Stimulated activated CD8-positive, alpha-beta memory T cell treated with anti-CD3 and anti-CD28 coated beads, Interleukin-12 subunit alpha, Interleukin-12 subunit beta, amount 100 ng/mL, for 24 hours (primary cell): ENCODE data around the gene R3HCC1L.

Source experiments
- DNase-seq: peaks from one replicate; pipeline ENCODE4 v3.0.0-alpha.2; 2020; ENCODE audit errors: extremely low read depth

The R3HCC1L gene

GRCh38 chr10:98134431-98135221, at the start of gene R3HCC1L:
Gene R3HCC1L (plus strand): TSS chr10:98134657. CDS start chr10:98208115, 73,458 bp downstream.
- peak; percentile 80 for DNase-seq

DNA sequence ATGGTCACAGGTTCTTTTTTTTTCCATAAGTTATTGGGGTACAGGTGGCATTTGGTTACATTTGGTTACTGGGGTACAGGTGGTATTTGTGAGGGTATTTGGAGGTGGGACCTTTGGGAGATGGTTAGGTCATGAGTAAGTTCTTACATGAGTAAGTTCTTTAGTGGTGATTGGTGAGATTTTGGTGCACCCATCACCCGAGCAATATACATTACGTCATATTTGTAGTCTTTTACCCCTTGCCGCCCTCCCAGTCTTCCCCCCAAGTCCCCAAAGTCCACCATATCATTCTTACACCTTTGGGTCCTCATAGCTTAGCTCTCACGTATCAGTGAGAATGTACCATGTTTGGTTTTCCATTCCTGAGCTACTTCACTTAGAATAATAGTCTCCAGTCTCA, 49.2 kb upstream of the R3HCC1L start:
- no peak for DNase-seq

GRCh38 chr10:98086837-98087708, 47.4 kb upstream of the R3HCC1L start:
- no peak for DNase-seq

GRCh38 chr10:98088186-98088971, 46.1 kb upstream of the R3HCC1L start:
- no peak for DNase-seq

GRCh38 chr10:98090822-98091221, 43.6 kb upstream of the R3HCC1L start:
- no peak for DNase-seq

- DNase-seq, result no peak
Observed at GRCh38 chr10:98096316-98096715, 38.1 kb upstream of the R3HCC1L start.

- DNase-seq, result no peak
Observed at GRCh38 chr10:98096731-98097130, 37.7 kb upstream of the R3HCC1L start.

- no peak for DNase-seq
Observed at GRCh38 chr10:98097175-98097574, 37.3 kb upstream of the R3HCC1L start.

DNA sequence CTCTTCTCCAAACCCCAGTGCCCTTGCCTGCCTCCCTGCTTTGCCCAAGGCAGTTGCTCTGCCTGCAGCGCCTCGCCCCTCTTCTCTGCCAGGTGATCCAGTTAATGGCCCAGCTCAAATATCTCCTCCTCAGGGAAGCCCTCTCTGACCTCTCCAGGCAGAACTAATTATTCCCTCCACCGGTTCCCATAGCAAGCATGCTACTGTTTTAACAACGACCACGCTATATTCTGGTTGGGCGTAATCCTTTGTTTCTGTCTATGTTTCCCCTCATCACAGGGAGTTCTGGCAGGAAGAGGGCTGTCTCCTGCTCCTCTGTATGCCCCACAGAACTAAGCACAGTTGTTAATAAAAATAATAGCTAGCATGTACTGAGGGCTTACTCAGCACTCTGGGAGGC, 36.8 kb upstream of the R3HCC1L start:
- no peak for DNase-seq

- no peak for DNase-seq
Observed at GRCh38 chr10:98098247-98098646, 36.2 kb upstream of the R3HCC1L start.

GRCh38 chr10:98100476-98100875, 34.0 kb upstream of the R3HCC1L start:
- DNase-seq, result no peak

- DNase-seq, result no peak
Observed at GRCh38 chr10:98101366-98101765, 33.1 kb upstream of the R3HCC1L start.

DNA sequence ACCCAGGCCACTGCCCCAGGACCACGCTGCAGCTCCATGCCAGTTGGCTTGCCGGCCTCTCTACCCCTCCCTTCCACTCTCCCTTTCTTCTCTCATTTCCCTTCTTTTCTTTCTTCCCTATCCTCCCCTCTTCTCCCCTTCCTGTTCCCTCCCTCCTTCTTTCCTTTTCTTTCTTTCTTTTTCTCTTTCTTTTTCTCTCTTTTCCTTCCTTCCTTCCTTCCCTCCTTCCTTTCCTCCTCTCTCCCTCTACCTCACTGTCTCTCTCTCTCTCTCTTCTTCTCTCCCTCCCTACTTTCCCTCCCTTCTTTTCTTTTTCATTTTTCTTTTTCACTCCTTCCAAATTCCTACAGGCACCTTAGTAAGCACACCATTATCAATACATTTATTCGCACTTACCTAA, 30.3 kb upstream of the R3HCC1L start:
- no peak for DNase-seq

DNA sequence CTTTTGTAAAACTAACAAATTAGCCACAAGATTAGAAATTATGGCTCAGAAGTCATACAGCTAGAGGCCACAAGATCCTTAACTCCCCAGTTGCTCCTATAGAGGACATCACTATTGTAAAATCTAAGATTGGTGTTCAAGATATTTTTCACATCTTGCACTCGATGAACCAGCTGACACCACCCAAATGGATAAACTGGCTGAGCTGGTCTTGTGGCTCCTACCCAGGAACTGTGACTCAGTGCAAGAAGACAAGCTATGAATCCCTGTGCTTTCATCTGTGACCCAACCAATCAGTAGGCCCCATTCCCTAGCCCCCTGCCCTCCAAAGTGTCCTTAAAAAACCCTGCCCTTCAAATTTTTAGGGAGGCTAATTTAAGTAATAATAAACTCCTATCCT, 27.9 kb upstream of the R3HCC1L start:
- DNase-seq, result no peak

- DNase-seq, result no peak
Observed at GRCh38 chr10:98107644-98108430, 26.6 kb upstream of the R3HCC1L start.

DNA sequence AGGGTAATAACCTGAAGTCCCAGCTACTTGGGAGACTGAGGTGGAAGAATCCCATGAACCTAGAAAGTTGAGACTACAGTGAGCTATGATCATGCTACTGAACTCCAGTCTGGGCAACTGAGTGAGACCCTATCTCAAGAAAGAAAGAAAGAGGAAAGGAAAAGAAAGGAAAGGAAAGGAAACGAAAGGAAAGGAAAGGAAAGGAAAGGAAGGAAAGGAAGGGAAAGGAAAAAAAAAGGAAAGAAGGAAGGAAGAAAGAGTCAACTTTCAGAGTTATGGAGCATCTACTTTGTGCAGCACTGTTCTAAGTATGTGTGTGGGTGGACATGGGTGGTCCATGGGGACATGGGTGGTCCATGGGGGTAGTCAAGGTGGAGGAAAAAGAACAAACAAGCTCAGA, 24.1 kb upstream of the R3HCC1L start:
- DNase-seq, result no peak

GRCh38 chr10:98115031-98115787, 19.2 kb upstream of the R3HCC1L start:
- no peak for DNase-seq

GRCh38 chr10:98119891-98120290, 14.6 kb upstream of the R3HCC1L start:
- DNase-seq, result no peak

DNA sequence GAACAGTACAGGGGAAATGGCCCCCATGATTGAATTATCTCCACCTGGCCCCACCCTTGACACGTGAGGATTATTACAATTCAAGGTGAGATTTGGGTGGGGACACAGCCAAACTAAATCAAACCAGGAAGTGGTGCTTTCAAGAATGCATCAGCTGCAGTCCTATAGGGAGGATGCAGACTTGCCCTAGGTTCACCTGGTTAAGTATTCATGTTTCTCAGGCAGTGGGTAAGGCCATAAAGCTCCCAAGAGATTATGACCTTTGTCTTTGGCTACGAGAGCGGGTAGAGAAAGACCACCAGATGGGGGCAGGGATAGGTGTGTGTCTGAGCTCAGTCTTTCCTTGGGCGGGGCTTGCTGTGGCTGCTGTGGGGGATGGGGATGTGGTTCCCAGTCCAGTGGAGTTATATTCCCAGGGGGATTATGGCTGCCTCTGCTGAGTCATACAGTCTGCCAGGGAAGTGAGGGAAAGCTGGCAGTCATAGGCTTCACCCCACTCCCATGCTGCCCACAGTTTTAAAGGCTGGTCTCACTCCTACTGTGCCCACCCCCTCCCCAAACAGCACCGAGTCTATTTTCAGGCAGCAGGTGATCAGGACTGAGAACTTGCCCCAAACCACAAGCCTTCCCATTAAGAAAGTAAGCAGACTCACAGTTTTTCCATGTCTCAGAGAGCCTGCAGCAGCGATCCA, 8.4 kb upstream of the R3HCC1L start:
- DNase-seq, result no peak

DNA sequence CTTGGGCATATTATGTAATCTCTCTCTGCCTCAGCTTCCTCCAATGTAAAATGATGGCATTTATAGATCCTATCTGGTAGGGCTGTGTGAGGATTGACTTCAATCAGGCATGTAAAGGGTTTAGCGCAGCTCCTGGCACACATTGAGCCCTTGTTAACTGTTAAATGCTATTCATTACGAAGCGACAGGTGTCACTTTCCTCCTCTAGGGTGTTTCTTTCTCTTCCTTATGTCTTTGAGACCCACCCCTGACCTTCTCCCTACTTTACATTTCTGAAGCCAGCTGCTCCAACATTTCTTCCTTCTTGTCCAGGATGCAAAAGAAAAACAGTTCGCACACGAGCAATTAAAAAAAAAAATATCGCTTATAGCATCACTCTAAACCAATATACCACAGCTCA, 5.7 kb upstream of the R3HCC1L start:
- DNase-seq, result no peak
